Activated CD8-positive, alpha-beta memory T cell treated with anti-CD3 and anti-CD28 coated beads for 4 hours (primary cell): ENCODE results near the gene LCNL1.
A peak's percentile ranks its signal among the peaks of the same experiment; 100 is the strongest.

Source experiments
- DNase-seq, 2 donors: peaks; one replicate each; pipeline ENCODE4 v3.0.0-alpha.2; 2020; ENCODE audit warnings: low read depth in 2 of 2

The LCNL1 gene

DNA sequence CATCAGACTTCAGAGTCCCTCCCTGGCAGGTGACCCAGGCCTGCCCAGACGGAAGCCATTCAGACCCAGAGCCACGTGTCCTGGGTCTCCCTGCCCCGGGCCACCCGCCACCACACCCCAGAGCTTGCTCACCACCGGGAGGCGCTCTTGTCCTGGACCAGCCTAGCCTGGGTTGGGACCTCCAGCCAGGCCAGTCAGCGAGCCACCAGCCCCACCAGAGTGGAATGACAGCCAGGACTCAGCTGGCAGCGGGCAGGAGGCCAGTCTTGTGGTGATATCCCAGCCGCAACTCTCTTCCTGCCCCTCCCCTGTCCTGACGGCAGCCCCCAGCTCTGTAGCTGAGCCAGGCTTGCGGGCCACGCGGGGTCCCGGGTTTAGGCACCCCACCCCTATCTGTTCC is 7.1 kb upstream of the LCNL1 start:
- no peak for DNase-seq

DNA sequence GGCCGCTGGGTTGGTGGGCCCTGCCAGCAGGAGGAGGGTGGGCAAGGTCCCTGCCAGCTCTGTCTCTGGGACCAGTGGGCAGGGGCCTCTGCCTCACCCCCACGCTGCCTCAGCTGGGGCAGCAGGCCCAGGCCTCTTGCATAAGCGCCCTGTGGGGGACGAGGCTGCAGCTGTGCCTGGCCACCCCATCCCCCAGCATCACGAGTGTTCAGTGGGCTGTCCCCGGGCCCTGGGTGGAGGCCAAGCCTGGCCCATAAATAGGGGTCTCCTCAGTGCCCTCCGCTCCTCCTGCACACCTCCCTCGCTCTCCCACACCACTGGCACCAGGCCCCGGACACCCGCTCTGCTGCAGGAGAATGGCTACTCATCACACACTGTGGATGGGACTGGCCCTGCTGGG is 5.6 kb upstream of the LCNL1 start, which contains the start of gene PTGDS:
Gene PTGDS, plus strand, starts transcription at position 282 of the 400 bp plus-strand sequence. Its CDS starts 75 bp downstream, at position 357.
- DNase-seq: no peak

DNA sequence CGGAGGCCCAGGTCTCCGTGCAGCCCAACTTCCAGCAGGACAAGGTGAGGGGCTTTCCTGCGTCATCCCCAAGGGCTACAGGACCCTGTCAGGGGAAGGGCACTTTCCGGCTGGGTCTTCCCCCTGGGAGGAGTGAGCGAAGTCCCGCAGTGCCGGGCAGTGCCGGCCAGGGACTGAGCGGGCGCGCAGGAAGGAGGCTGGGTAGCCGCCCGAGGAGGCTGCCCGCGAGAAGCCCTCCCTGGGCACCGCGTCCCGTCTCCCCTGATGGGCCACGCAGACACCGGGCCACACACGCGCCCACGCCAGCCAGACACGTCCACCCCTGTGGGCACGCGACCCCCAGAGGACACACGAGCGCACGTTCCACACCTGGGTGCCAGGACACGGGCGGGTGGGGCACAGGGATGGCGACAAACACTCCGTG is 5.1 kb upstream of the LCNL1 start:
- DNase-seq: no peak

GRCh38 chr9:136978073-136978864 is 4.5 kb upstream of the LCNL1 start:
- peak; percentile 43 to 62 for DNase-seq

GRCh38 chr9:136978865-136979544 is 3.8 kb upstream of the LCNL1 start:
- no peak for DNase-seq

- DNase-seq: no peak
Observed at GRCh38 chr9:136979769-136980587, 2.8 kb upstream of the LCNL1 start.

- no peak for DNase-seq
Observed at GRCh38 chr9:136980669-136981478, 1.9 kb upstream of the LCNL1 start.

GRCh38 chr9:136981588-136982231 is 1.1 kb upstream of the LCNL1 start:
- no peak for DNase-seq

GRCh38 chr9:136983167-136983566 is 374 bp downstream of the LCNL1 start:
- no peak for DNase-seq

GRCh38 chr9:136983656-136984314 is 992 bp downstream of the LCNL1 start:
- DNase-seq: no peak

GRCh38 chr9:136984464-136985026 is 1.8 kb downstream of the LCNL1 start:
- no peak for DNase-seq

GRCh38 chr9:136985027-136985602 is 2.3 kb downstream of the LCNL1 start:
- no peak for DNase-seq

- no peak for DNase-seq
Observed at GRCh38 chr9:136985853-136986252, 3.1 kb downstream of the LCNL1 start.

- no peak for DNase-seq
Observed at GRCh38 chr9:136988872-136989271, 6.1 kb downstream of the LCNL1 start.

- DNase-seq: no peak
Observed at GRCh38 chr9:136990242-136990911, 7.6 kb downstream of the LCNL1 start.

- DNase-seq: peak; percentile 85 to 87
Observed at GRCh38 chr9:136991993-136992818, 9.4 kb downstream of the LCNL1 start, which contains the start of gene PAXX. PAXX (plus strand) TSS chr9:136992422; CDS start chr9:136992444, 22 bp downstream.

GRCh38 chr9:136992819-136993369 is 10.1 kb downstream of the LCNL1 start:
- DNase-seq: no peak
